Kidney epithelial cell (primary cell): ENCODE data around the gene C19orf44. TPM values are rescaled to one million over a fixed set of nuclear protein-coding genes. Genes with fewer than 3 reads are reported as not detected.

Source experiments
- DNase-seq: peaks from one replicate; pipeline ENCODE4 v3.0.0-alpha.2; 2010; ENCODE audit warnings: low read depth
- H3K27me3 ChIP-seq: 2 replicates; pipeline ENCODE4 v1.6.0; 2011; ENCODE audit warnings: low read length; ENCODE audit not compliant: control insufficient read depth, insufficient read depth
- H3K36me3 ChIP-seq: 2 replicates; pipeline ENCODE4 v1.5.1; 2011; ENCODE audit warnings: low read length; ENCODE audit not compliant: control insufficient read depth, insufficient read depth
- H3K4me3 ChIP-seq: 2 replicates; pipeline ENCODE4 v1.5.1; 2011; ENCODE audit warnings: low read depth, mild to moderate bottlenecking, control low read depth, low read length
- CTCF ChIP-seq: IDR thresholded peaks from 2 replicates; pipeline ENCODE4 v1.5.1; 2011; ENCODE audit warnings: mild to moderate bottlenecking, moderate library complexity, low read length, control low read depth, inconsistent platforms; ENCODE audit not compliant: insufficient read depth, poor library complexity, severe bottlenecking
- total RNA-seq: library from RNA; depleted of rRNA; stranded (reverse); fragments of >200 nt; gene quantifications from 2 replicates; pipeline ENCODE4 v1.2.3, GENCODE V29; 2015

Gene C19orf44
- total RNA-seq, 1 donor from 2014 or later = 2.7 TPM

GRCh38 chr19:16455489-16455888 lies 40.7 kb upstream of the C19orf44 start:
- DNase-seq = no peak
- Histone ChIP-seq H3K27me3 (no peaks in the 10 kb centered on the region), H3K4me3 (no peak overlapping the region), H3K36me3 (no peaks in the 10 kb centered on the region)
- no peak for TF ChIP-seq CTCF

- no peak for TF ChIP-seq CTCF
- DNase-seq = no peak
- Histone ChIP-seq H3K36me3 (no peaks in the 10 kb centered on the region), H3K4me3 (peak overlapping the region; percentile 4), H3K27me3 (no peaks in the 10 kb centered on the region)
Observed at GRCh38 chr19:16456652-16457194, 39.5 kb upstream of the C19orf44 start.

GRCh38 chr19:16457195-16457953 lies 38.8 kb upstream of the C19orf44 start:
- no peaks in the 10 kb centered on the region for H3K36me3 ChIP-seq
- no peak for TF ChIP-seq CTCF
- H3K4me3 ChIP-seq = peak overlapping the region; percentile 4
- H3K27me3 ChIP-seq = no peaks in the 10 kb centered on the region
- DNase-seq = no peak

- Histone ChIP-seq H3K4me3 (no peak overlapping the region), H3K27me3 (no peaks in the 10 kb centered on the region), H3K36me3 (no peaks in the 10 kb centered on the region)
- TF ChIP-seq CTCF = no peak
- no peak for DNase-seq
Observed at GRCh38 chr19:16457954-16458331, 38.3 kb upstream of the C19orf44 start.

GRCh38 chr19:16458391-16459341 lies 37.5 kb upstream of the C19orf44 start:
- Histone ChIP-seq H3K27me3 (no peaks in the 10 kb centered on the region), H3K4me3 (no peak overlapping the region), H3K36me3 (no peaks in the 10 kb centered on the region)
- TF ChIP-seq CTCF = no peak
- DNase-seq = no peak
